Measurements from ENCODE around the gene FUBP1.
"Not testable (repeated sequence)": the region's sequence is repeated elsewhere in the genome, so short reads cannot be mapped to it uniquely, and the experiment has no call there.

FUBP1 gene

DNA sequence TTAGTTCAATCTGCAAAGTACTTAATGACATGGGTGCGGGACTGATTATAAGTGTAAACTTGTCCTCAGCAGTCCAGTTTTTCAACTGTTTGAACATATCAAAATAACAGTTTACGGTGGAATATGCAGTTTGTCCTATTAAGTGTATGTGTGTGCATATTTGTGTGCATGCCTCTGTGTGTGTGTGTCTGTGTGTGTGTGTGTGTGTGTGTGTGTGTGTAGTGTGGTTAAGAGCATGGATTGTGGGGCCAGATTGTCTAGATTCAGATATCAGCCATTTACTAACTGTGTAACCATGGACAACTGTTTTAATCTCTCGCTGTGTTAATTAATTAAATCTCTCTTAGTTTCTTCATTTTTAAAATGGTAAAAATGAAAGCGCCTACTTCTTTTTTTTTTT, 51.5 kb downstream of the FUBP1 start:
- DNase-seq (ENCODE audit: low read depth) = no peak
- TF ChIP-seq, protein P1, sequence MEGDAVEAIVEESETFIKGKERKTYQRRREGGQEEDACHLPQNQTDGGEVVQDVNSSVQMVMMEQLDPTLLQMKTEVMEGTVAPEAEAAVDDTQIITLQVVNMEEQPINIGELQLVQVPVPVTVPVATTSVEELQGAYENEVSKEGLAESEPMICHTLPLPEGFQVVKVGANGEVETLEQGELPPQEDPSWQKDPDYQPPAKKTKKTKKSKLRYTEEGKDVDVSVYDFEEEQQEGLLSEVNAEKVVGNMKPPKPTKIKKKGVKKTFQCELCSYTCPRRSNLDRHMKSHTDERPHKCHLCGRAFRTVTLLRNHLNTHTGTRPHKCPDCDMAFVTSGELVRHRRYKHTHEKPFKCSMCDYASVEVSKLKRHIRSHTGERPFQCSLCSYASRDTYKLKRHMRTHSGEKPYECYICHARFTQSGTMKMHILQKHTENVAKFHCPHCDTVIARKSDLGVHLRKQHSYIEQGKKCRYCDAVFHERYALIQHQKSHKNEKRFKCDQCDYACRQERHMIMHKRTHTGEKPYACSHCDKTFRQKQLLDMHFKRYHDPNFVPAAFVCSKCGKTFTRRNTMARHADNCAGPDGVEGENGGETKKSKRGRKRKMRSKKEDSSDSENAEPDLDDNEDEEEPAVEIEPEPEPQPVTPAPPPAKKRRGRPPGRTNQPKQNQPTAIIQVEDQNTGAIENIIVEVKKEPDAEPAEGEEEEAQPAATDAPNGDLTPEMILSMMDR (conservative IDR thresholded peaks at IDR 0.05; ENCODE audit: low read length) = no peak
- H3K4me3 ChIP-seq (ENCODE audit: low read length) = no peak overlapping the region

DNA sequence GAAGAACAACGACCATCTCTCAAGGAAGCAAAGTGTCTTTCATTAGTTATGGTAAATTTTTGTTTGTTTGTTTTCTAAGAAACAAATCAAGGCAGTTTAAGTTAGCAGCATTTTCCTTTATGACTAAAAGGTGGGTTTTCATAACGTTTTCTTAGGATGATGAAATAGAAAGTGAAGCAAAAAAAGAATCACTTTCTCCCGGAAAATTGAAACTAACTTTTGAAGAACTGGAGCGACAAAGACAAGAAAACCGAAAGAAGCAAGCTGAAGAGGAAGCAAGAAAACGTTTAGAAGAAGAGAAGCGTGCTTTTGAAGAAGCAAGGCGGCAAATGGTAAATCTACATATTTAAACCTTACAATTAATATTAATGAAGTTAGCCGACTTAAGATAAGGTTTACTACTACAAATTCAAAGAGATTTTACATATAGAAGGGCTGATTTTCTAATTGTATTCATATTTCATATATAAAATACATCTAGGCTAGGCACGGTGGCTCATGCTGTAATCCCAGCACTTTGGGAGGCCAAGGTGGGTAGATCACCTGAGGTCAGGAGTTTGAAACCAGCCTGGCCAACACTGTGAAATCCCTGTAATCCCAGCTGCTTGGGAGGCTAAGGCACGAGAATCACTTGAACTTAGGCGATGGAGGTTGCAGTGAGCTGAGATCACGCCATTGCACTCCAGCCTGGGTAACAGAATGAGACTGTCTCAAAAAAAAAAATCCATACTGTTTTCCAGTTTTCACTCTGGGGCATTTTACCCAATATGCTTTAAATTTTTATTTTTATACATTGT, 52.1 kb downstream of the FUBP1 start:
- TF ChIP-seq, protein P1 (conservative IDR thresholded peaks at IDR 0.05; ENCODE audit: low read length) = no peak
- no peak for DNase-seq (ENCODE audit: low read depth)
- no peak overlapping the region for H3K4me3 ChIP-seq (ENCODE audit: low read length)

DNA sequence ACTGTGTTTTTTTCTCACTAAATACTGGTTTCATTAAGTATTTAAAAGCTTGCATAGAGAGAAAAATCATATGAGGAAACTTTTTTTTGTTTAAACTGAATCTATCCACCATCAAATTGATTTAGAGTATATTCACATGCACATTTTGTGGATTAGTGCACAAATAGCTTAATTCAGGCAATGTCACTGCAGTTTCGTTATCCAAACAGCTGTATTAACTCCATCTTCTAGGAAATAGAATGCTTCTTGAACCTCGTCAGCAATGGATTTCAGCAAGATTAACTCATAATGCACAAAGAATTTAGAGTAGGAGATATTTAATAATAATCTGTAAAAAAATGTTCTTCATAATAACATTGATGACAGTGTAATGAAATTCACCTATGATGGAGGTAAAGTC, 52.9 kb downstream of the FUBP1 start:
- TF ChIP-seq, protein P1 (conservative IDR thresholded peaks at IDR 0.05; ENCODE audit: low read length) = no peak
- no peak for DNase-seq (ENCODE audit: low read depth)
- H3K4me3 ChIP-seq (ENCODE audit: low read length) = no peak overlapping the region

DNA sequence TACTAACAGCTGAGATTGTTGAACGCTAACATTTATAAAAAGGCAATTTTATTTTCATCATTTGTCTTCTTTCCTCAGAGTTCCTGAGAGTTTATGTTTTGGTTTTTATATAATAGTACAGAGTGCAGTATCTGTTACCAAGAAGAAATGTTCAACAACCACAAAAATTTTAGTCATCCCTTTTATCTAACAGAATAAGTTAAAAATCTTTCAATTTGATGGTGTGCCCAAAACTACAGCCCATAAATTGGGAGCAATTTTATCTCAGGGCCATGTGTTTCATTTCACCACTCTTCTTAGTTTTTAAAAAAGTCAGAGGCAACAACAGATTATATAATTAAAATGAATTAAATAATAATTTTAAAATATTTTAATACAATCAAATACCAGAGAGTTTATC, 53.4 kb downstream of the FUBP1 start:
- H3K4me3 ChIP-seq (ENCODE audit: low read length) = no peak overlapping the region
- peak; percentile 80 for DNase-seq (ENCODE audit: low read depth)
- TF ChIP-seq, protein P1 (conservative IDR thresholded peaks at IDR 0.05; ENCODE audit: low read length) = no peak

GRCh38 chr1:77918918-77919317, 60.0 kb downstream of the FUBP1 start:
- not testable (repeated sequence) for DNase-seq (ENCODE audit: low read depth); H3K4me3 ChIP-seq (ENCODE audit: low read length)

DNA sequence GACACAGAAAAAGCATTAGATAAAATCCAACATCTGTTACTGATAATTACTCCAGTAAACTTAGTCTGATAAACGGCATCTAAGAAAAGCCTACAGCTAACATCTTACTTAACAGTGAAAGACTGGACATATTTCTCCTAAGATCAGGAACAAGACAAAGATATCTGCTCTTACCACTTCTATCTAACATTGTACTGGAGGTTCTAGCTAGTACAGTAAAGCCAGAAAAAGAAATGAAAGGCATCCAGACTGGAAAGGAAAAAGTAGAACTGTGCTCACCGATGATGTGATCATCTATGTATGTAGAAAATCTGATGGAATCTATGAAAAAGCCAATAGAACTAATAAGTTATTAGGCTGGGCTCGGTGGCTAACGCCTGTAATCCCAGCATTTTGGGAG, 68.8 kb downstream of the FUBP1 start:
- DNase-seq (ENCODE audit: low read depth) = no peak
- no peak overlapping the region for H3K4me3 ChIP-seq (ENCODE audit: low read length)
- TF ChIP-seq, protein P1 (conservative IDR thresholded peaks at IDR 0.05; ENCODE audit: low read length) = no peak

DNA sequence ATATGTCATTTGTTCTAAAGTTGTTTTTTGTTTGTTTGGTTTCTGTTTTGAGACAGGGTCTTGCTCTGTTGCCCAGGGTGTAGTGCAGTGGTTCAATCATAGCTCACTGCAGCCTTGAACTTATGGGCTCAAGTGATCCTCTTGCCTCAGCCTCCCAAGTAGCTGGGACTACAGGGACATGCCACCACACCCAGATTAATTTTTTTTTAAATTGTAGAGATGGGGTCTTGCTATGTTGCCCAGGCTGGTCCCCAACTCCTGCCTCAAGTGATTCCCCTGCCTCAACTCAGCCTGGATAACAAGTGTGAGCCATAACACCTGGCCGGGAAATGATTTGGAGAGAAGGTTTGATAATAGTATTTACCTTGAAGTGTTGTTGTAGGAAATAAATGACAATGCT, 72.2 kb downstream of the FUBP1 start:
- H3K4me3 ChIP-seq (ENCODE audit: low read length) = no peak overlapping the region
- TF ChIP-seq, protein P1 (conservative IDR thresholded peaks at IDR 0.05; ENCODE audit: low read length) = no peak
- DNase-seq (ENCODE audit: low read depth) = no peak
